Immature natural killer cell (primary cell): ENCODE results near the gene NECAB2. TPM values are rescaled to one million over a fixed set of nuclear protein-coding genes. Genes with fewer than 3 reads are reported as not detected.
A peak's percentile ranks its signal among the peaks of the same experiment; 100 is the strongest.

Experiments
- DNase-seq, 3 donors: peaks; one replicate each; pipeline ENCODE4 v3.0.0; 2022; ENCODE audit warnings: mixed read lengths in 1 of 3
- H3K27ac Mint-ChIP-seq, 6 donors: one replicate each; pipeline ENCODE4 v1.8.0; 2020; ENCODE audit warnings: mixed read lengths in 6 of 6, mild to moderate bottlenecking in 5 of 6, inconsistent platforms in 4 of 6, moderate library complexity in 3 of 6
- H3K27me3 Mint-ChIP-seq, 3 donors: one replicate each; pipeline ENCODE4 v1.8.0; 2020 to 2021; ENCODE audit warnings: low read depth in 3 of 3, mild to moderate bottlenecking in 3 of 3, mixed read lengths in 3 of 3, moderate library complexity in 3 of 3, inconsistent platforms in 1 of 3
- H3K36me3 Mint-ChIP-seq, 3 donors: one replicate each; pipeline ENCODE4 v1.8.0; 2020; ENCODE audit warnings: mixed read lengths in 3 of 3, inconsistent platforms in 2 of 3, mild to moderate bottlenecking in 2 of 3
- H3K4me1 Mint-ChIP-seq, 2 donors: one replicate each; pipeline ENCODE4 v1.8.0; 2020; ENCODE audit warnings: inconsistent platforms in 2 of 2, mild to moderate bottlenecking in 2 of 2, mixed read lengths in 2 of 2, moderate library complexity in 1 of 2
- H3K4me3 Mint-ChIP-seq, 5 donors: one replicate each; pipeline ENCODE4 v1.8.0; 2020; ENCODE audit warnings: mild to moderate bottlenecking in 5 of 5, mixed read lengths in 5 of 5, inconsistent platforms in 3 of 5, moderate library complexity in 3 of 5
- H3K9me3 Mint-ChIP-seq, 6 donors: one replicate each; pipeline ENCODE4 v1.8.0; 2020; ENCODE audit warnings: mild to moderate bottlenecking in 6 of 6, mixed read lengths in 6 of 6, inconsistent platforms in 4 of 6, moderate library complexity in 3 of 6
- polyA plus RNA-seq, 3 donors: library from polyadenylated mRNA; unstranded; fragments of 300-500 nt; fragmentation: Illumina TruSeq; gene quantifications; one replicate each; pipeline ENCODE4 v1.2.3, GENCODE V29; 2021

The NECAB2 gene
- polyA plus RNA-seq, 3 donors from 2014 or later = not detected

DNA sequence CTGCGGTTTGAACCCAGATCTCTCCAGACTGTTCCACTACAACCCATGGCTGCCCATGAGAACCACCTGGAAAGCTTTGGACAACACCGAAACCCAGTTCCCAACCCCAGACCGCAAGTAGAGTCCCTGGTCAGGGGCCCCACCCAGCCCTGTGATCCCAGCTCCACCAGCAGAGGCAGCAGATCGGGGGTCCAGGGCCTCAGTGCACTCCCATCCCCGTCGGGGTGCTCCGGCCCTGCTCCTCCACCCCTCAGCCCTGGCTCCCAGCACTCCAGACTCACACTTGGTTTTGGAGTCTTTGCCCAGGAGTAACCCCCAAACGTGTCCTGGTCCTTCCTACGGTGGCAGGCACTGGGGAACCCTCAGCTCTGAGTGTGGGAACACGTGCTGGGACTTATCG is 35.7 kb upstream of the NECAB2 start:
- DNase-seq = no peak
- peaks cover 0 to 3% (median 1%) of the 10 kb centered on the region in 3 donors for H3K27me3 Mint-ChIP-seq
- no peak overlapping the region for H3K4me3 Mint-ChIP-seq
- H3K9me3 Mint-ChIP-seq = no peaks in the 10 kb centered on the region
- peaks cover 0 to 3% (median 0%) of the 10 kb centered on the region in 3 donors for H3K36me3 Mint-ChIP-seq
- peaks cover 16 to 19% of the 10 kb centered on the region in 2 donors for H3K4me1 Mint-ChIP-seq
- no peak overlapping the region for H3K27ac Mint-ChIP-seq

DNA sequence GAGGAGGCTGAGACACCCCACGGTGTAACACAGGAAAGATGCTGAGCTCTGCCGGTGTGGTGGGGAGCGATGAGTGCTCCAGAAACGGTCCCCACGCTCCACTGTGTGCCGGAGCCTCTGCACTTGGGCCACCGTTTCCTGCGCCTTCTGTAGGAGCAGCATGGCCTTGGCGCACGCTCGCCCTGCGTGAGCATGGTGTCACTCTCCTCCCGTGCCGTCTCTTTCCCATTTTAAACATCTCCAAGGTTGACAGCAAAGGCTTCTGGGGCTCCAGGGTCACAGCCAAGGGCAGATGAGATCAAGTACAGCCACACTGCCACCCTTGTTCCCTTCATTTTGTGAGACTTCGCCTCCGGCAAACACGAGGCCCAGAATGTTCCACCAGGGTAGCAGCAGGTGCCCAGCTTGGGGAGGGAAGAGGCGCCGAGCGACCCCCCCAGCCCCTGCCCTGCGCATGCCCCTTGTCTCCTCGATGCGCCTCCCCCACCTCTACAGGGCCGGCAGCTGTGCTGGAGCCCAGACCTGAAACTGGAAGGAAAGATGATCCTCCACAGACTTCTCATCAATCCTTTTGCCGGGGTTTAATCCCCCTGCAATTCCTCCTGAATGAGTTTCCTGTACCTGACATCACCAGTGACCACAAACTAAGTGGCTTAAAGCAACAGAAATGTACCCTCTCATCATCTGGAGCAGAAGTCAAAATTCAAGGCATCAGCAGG is 34.9 kb upstream of the NECAB2 start:
- H3K4me1 Mint-ChIP-seq = peaks cover 11 to 12% of the 10 kb centered on the region in 2 donors
- no peaks in the 10 kb centered on the region for H3K9me3 Mint-ChIP-seq
- peak overlapping the region in 1 of 6 donors; percentile 7 for H3K27ac Mint-ChIP-seq
- no peak for DNase-seq
- peaks cover 1 to 3% (median 2%) of the 10 kb centered on the region in 3 donors for H3K27me3 Mint-ChIP-seq
- H3K4me3 Mint-ChIP-seq = no peak overlapping the region
- H3K36me3 Mint-ChIP-seq = peaks cover 0 to 3% (median 0%) of the 10 kb centered on the region in 3 donors

DNA sequence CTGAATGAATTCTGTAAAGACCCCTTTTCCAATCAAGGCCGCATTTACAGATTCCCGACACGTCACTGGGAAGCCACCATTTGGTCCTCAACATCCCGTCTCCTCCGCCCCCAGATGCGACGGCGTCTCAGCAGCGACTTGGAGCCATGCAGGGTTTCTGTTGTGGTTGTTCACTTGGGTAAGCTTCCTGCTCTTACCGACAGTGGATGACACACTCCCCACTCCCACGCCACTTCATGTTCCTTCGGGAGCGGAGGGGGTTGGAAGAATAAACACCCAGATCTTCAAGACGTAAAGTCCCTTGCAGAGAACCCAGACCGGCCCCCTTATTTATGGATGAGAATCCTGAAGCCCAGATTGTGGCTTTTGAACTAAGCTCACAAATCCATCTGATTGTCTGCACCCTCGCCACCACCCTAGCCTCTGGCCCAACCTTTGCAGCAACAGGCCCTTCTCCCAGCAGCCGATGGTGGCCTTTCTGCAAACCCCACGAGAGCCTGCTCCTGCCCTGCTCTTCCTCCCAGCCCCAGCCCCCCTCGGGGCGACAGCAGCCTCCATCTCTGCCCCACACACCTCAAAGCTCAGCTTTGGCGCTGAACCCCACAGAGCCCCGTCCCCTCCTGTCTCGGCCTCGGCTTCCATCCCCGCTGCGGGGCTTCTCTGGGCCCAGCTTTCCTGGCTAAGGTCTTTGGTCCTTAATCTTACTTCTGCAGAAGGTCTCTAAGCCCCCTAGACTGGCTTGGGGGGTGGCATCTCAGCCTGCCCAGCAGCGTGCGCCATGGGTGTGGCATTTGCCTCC is 34.0 kb upstream of the NECAB2 start:
- Mint-ChIP-seq H3K27ac (no peak overlapping the region), H3K27me3 (peaks cover 1 to 3% (median 2%) of the 10 kb centered on the region in 3 donors), H3K4me3 (no peak overlapping the region), H3K36me3 (no peaks in the 10 kb centered on the region), H3K4me1 (peaks cover 1 to 2% of the 10 kb centered on the region in 2 donors), H3K9me3 (no peaks in the 10 kb centered on the region)
- no peak for DNase-seq

DNA sequence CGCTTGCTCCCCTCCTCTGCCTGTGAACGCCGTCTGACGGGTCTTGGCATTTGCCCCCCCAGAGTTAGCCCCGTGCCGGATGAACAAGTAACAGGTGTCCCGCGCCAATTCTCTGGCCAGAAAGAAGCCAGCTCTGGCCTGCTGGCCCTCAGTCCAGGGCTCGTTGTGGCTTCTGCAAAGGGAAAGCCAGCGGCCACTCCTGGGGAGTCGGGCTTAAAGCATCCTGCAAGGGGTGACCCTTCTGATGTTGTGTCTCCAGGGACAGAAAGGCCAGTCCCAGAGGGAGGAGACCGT is 33.4 kb upstream of the NECAB2 start:
- no peak overlapping the region for H3K4me3 Mint-ChIP-seq
- H3K4me1 Mint-ChIP-seq = peaks cover 0 to 2% of the 10 kb centered on the region in 2 donors
- no peak for DNase-seq
- H3K9me3 Mint-ChIP-seq = no peaks in the 10 kb centered on the region
- peaks cover 1 to 4% (median 2%) of the 10 kb centered on the region in 3 donors for H3K27me3 Mint-ChIP-seq
- H3K36me3 Mint-ChIP-seq = no peaks in the 10 kb centered on the region
- H3K27ac Mint-ChIP-seq = no peak overlapping the region

DNA sequence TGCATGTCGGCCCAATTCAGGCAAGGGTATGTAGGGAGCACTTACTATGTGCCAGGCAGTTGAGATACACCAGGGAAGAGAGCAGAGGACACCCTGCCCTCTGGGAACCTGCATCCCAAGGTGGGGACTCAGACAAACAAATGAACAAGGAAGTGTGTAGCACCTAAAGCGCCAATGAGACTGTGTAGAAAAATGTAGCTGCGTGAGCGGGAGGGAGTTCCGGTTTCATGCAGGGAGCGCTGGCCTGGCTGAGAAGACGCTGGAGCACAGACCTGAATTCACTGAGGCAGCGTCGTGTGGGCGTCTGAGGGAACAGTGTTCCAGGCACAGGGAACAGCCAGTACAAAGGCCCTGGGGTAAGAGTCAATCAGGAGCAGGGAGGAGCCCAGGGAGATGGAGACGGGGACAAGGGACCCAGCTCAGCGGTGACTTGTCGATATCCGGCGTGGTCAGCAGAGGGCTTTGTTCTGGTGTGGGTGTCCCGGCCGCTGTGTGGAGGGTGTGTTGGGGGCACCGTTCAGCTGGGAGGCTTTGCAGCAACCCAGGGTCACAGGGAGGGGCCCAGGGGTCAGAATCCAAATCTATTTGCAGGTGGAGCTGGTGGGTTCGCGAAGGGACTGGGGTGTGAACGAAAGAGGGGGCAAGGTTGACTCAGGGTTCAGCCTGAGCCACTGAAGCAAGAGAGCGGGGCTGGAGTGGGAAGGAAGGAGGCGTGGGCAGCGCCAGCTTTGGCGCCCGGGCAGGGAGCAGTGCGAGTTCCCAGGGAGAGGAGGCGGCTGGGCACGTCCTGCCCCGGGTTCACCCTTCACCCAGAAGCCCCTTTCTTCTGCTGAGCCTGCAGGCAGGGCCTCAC is 32.8 kb upstream of the NECAB2 start:
- H3K27ac Mint-ChIP-seq = no peak overlapping the region
- no peak overlapping the region for H3K4me3 Mint-ChIP-seq
- H3K4me1 Mint-ChIP-seq = no peaks in the 10 kb centered on the region
- peaks cover 1 to 5% (median 2%) of the 10 kb centered on the region in 3 donors for H3K27me3 Mint-ChIP-seq
- no peaks in the 10 kb centered on the region for H3K9me3 Mint-ChIP-seq
- no peak for DNase-seq
- no peaks in the 10 kb centered on the region for H3K36me3 Mint-ChIP-seq

DNA sequence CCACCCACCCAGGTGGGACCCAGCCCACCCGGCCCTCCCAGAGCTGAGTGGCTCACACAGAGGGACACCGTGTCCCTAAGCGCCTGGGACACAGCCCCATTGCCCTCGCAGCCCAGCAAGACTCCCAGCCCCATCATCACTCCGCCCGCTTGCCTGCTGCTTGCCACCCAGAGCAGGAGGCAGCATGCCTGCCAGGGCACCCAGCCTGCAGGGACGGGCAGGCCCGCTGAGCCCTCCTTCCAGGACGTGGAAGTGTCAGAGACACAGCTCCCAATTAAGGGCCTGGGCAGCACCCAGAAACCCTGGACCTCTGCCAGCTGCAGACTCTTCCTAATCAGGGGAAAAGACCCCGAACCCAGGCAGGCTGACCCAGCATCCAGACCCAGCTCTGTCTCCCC is 32.2 kb upstream of the NECAB2 start:
- Mint-ChIP-seq H3K36me3 (no peaks in the 10 kb centered on the region), H3K27me3 (peaks cover 1 to 6% (median 5%) of the 10 kb centered on the region in 3 donors), H3K4me1 (no peaks in the 10 kb centered on the region), H3K9me3 (no peaks in the 10 kb centered on the region), H3K27ac (no peak overlapping the region), H3K4me3 (no peak overlapping the region)
- DNase-seq = no peak

DNA sequence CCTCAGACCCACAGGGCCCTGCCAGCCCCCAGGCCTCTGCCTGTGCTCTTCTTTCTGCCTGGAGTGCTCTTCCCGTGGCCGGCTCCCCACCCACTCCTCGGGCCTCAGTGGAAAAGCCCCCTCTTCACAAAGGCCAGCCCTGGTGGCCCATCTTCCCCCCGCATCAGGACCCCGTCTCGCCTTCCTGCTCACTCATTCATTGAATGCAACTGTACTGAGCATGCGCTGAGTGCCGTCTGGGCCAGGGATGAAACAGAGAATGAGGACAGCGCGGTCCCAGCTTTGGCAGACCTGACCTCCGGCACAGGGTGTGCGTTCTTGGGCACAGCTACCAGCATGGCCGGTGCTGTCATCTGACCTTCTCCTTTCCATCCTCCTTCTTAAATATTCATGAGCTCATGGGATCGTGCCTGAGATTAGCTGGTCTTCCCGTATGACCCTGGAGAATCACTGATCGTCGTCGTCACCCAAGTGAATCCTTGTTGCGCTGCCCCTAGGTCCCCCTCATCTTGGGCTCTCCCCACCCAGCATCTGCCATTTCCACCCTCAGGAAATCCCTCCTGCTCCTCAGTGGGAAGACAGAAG is 31.4 kb upstream of the NECAB2 start:
- Mint-ChIP-seq H3K9me3 (no peaks in the 10 kb centered on the region), H3K27me3 (peaks cover 3 to 6% (median 5%) of the 10 kb centered on the region in 3 donors), H3K27ac (no peak overlapping the region), H3K4me3 (no peak overlapping the region), H3K4me1 (no peaks in the 10 kb centered on the region), H3K36me3 (no peaks in the 10 kb centered on the region)
- DNase-seq = no peak

DNA sequence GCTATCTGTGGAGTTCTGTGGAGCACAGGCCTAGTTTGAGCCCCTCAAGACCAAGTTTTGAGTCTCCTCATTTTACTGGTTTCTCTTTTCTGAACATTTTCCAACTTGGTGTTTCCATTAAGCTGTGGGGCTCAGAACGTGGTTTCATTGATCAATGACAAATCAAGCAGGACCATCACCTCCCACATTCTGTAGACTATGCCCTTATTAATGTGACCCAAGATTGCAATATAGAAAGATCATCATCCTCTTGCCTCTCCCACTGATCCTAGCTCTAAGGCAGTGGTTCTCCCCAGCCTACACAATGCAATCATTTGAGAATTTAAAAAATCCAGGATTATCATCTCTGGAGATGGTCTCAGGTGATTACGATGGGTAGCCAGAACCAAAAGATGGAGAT is 30.8 kb upstream of the NECAB2 start:
- H3K27me3 Mint-ChIP-seq = peaks cover 3 to 6% (median 4%) of the 10 kb centered on the region in 3 donors
- H3K9me3 Mint-ChIP-seq = no peaks in the 10 kb centered on the region
- no peak overlapping the region for H3K4me3 Mint-ChIP-seq
- H3K27ac Mint-ChIP-seq = no peak overlapping the region
- DNase-seq = no peak
- no peaks in the 10 kb centered on the region for H3K36me3 Mint-ChIP-seq
- H3K4me1 Mint-ChIP-seq = no peaks in the 10 kb centered on the region

DNA sequence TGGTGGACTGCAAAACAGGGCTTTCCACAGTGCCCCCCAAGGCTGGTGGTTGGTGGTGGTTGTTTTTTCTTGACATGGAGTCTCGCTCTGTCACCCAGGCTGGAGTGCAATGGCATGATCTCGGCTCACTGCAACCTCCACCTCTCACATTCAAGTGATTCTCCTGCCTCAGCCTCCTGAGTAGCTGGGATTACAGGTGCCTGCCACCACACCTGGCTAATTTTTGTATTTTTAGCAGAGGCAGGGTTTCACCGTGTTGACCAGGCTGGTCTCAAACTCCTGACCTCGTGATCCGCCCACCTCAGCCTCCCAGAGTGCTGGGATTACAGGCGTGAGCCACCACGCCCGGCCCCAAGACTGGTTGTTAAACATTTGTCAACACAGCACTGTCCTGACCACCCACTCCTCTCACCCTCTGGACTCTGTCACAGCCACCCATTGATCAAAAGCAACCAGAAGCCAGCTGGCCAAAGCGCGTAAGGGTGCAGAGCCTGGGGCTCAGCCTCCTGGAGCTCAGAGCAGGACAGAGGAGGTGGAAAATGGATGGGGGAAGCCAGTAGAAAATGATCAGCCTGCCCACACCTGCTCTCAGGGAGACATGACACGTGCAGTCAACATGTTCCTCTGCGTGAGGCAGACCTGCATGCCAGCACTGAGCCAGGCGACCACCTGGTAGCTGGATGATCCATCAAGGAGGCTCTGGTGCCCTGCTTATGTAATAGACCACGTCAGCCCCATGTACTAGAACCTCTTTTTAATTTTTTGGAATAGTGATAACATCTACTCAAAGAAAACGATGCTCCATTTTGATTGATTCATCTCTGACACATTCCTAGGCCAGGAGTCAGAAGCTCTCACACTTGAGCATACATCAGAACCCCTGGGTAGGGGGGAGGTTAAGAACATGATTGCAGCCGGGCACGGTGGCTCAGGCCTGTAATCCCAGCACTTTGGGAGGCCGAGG is 29.8 kb upstream of the NECAB2 start:
- Mint-ChIP-seq H3K27ac (no peak overlapping the region), H3K9me3 (no peaks in the 10 kb centered on the region), H3K4me3 (no peak overlapping the region), H3K4me1 (no peaks in the 10 kb centered on the region), H3K27me3 (peaks cover 3 to 6% (median 4%) of the 10 kb centered on the region in 3 donors), H3K36me3 (no peaks in the 10 kb centered on the region)
- no peak for DNase-seq

DNA sequence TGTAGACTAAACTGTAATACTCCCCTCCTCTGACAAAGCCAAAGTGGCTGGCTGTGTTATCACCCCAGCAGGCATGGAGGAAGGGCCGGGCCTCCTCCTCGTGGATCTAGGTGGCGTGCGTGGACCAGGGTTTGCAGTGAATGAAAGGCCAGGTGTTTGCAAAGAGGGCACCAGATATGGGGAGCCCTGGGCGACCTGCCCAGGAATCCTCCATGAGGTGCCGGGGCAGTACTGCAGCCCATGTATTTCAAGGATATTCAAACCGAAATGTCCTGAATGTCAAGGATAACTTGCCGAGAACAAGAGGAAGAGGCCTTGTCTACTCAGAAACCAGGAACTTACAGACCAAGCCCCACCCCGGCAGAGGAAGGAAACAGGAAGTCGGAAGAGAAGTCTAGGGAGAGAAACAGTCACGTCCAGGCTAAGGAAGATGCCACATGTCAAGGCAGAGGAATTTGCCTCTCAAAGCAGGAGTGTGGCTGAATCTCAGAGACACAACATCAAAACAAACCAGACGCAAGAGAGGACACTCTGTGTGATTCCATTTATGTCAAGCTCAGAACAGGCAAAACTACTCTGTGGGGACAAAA is 28.7 kb upstream of the NECAB2 start:
- no peaks in the 10 kb centered on the region for H3K9me3 Mint-ChIP-seq
- H3K4me3 Mint-ChIP-seq = no peak overlapping the region
- peaks cover 1 to 9% (median 4%) of the 10 kb centered on the region in 3 donors for H3K27me3 Mint-ChIP-seq
- H3K27ac Mint-ChIP-seq = no peak overlapping the region
- no peak for DNase-seq
- H3K4me1 Mint-ChIP-seq = no peaks in the 10 kb centered on the region
- no peaks in the 10 kb centered on the region for H3K36me3 Mint-ChIP-seq

DNA sequence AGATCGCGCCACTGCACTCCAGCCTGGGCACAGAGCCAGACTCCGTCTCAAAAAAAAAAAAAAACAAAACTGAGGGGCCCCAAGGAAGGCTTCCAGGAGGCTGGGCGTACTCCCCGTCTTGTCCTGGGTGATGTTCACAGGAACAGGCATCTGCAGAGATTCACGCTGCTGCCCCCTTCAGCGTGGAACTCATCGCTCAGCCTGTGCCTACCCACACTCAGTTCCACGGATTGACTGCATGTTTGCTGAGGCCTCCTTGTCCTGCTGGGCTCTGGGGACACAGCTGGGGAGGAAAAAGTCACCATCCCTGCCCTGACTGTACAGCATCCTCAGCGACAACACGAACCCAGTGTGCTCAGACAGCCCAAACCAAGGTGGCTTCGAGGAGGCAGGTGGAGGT is 27.9 kb upstream of the NECAB2 start:
- Mint-ChIP-seq H3K9me3 (no peaks in the 10 kb centered on the region), H3K36me3 (no peaks in the 10 kb centered on the region), H3K27ac (no peak overlapping the region), H3K4me3 (no peak overlapping the region), H3K4me1 (no peaks in the 10 kb centered on the region), H3K27me3 (peaks cover 2 to 9% (median 3%) of the 10 kb centered on the region in 3 donors)
- no peak for DNase-seq

DNA sequence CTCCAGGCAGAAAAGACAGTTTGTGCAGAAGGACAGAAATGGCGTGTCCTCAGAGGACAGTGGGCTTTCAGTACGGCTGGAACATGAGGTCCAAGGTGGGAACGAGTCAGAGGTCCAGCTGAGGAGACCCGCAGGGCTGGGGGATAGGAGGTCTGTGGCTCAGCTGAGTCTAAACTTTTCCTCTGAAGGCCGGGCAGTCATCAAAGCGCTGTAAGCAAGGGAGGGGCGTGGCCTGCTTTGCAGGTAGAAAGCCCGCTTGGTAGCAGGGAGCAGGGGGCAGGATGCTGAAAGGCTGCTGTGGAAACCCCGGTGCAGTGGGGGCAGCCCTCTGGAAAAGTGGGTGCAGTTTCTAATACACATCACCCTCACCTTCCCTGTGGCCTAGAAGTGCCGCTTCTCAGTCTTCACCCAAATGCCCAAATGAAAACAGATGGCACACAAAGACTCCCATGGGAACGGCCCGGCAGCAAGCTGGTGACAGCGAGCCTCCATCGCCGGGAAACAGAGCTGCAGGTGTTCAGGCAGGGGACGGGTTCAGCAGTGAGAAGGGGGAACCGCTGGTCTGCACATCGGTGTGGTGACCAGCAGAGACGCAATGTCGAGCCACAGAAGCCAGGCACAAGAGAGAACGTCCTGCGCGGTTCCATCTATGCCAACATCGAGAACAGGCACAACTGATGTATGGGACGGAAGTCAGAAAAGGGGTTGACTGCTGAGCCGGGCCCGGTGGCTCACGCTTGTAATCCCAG is 27.2 kb upstream of the NECAB2 start:
- DNase-seq = no peak
- Mint-ChIP-seq H3K4me3 (no peak overlapping the region), H3K36me3 (no peaks in the 10 kb centered on the region), H3K4me1 (no peaks in the 10 kb centered on the region), H3K27ac (peak overlapping the region in 1 of 6 donors; percentile 45), H3K27me3 (peaks cover 2 to 9% (median 3%) of the 10 kb centered on the region in 3 donors), H3K9me3 (no peaks in the 10 kb centered on the region)
